ENCODE data around the gene PPP6R3.

GRCh38 chr11:68660066-68660810 is 199.7 kb downstream of the PPP6R3 start:
- TF ChIP-seq, protein P1, sequence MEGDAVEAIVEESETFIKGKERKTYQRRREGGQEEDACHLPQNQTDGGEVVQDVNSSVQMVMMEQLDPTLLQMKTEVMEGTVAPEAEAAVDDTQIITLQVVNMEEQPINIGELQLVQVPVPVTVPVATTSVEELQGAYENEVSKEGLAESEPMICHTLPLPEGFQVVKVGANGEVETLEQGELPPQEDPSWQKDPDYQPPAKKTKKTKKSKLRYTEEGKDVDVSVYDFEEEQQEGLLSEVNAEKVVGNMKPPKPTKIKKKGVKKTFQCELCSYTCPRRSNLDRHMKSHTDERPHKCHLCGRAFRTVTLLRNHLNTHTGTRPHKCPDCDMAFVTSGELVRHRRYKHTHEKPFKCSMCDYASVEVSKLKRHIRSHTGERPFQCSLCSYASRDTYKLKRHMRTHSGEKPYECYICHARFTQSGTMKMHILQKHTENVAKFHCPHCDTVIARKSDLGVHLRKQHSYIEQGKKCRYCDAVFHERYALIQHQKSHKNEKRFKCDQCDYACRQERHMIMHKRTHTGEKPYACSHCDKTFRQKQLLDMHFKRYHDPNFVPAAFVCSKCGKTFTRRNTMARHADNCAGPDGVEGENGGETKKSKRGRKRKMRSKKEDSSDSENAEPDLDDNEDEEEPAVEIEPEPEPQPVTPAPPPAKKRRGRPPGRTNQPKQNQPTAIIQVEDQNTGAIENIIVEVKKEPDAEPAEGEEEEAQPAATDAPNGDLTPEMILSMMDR (IDR thresholded peaks at IDR 0.05): no peak
- TF ChIP-seq, protein P2, sequence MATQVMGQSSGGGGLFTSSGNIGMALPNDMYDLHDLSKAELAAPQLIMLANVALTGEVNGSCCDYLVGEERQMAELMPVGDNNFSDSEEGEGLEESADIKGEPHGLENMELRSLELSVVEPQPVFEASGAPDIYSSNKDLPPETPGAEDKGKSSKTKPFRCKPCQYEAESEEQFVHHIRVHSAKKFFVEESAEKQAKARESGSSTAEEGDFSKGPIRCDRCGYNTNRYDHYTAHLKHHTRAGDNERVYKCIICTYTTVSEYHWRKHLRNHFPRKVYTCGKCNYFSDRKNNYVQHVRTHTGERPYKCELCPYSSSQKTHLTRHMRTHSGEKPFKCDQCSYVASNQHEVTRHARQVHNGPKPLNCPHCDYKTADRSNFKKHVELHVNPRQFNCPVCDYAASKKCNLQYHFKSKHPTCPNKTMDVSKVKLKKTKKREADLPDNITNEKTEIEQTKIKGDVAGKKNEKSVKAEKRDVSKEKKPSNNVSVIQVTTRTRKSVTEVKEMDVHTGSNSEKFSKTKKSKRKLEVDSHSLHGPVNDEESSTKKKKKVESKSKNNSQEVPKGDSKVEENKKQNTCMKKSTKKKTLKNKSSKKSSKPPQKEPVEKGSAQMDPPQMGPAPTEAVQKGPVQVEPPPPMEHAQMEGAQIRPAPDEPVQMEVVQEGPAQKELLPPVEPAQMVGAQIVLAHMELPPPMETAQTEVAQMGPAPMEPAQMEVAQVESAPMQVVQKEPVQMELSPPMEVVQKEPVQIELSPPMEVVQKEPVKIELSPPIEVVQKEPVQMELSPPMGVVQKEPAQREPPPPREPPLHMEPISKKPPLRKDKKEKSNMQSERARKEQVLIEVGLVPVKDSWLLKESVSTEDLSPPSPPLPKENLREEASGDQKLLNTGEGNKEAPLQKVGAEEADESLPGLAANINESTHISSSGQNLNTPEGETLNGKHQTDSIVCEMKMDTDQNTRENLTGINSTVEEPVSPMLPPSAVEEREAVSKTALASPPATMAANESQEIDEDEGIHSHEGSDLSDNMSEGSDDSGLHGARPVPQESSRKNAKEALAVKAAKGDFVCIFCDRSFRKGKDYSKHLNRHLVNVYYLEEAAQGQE (IDR thresholded peaks at IDR 0.05; ENCODE audit: insufficient read depth in 1 of 2, low read depth in 2 of 2, low read length in 1 of 2): no peak
- no peak for TF ChIP-seq POLR2AphosphoS5 (IDR thresholded peaks at IDR 0.05; ENCODE audit: low read depth, low read length)

Measured in Panc1 (cell line).